Erythroblast (primary cell): ENCODE measurements around the gene SHB.

ENCODE experiments used
- GATA1 ChIP-seq: IDR thresholded peaks from 2 replicates; pipeline ENCODE4 v1.6.1; 2011; ENCODE audit warnings: low read depth, mild to moderate bottlenecking, control low read depth, low read length, moderate library complexity
- POLR2A ChIP-seq: IDR thresholded peaks from 2 replicates; pipeline ENCODE4 v1.6.1; 2011; ENCODE audit warnings: mild to moderate bottlenecking, low read length

- TF ChIP-seq POLR2A, result peak; percentile 63
- TF ChIP-seq GATA1, result no peak
Observed at GRCh38 chr9:37904445-37905130, 164.4 kb downstream of the SHB start.
